ENCODE measurements around the gene RASGEF1C. TPM values are rescaled to one million over a fixed set of nuclear protein-coding genes. Genes with fewer than 3 reads are reported as not detected.

The RASGEF1C gene
- total and polyA plus RNA-seq, 4 donors: 0.09 to 0.10 TPM; not detected in 2

GRCh38 chr5:180222056-180222455, 13.0 kb upstream of the RASGEF1C start:
- H3K27me3 ChIP-seq (ENCODE audit: control insufficient read depth in 4 of 4, insufficient read depth in 4 of 4, low read length in 3 of 4): no peaks in the 10 kb centered on the region
- no peaks in the 10 kb centered on the region for H3K4me1 ChIP-seq (ENCODE audit: control insufficient read depth in 4 of 4, insufficient read depth in 4 of 4, low read length in 3 of 4)
- no peak overlapping the region for H3K27ac ChIP-seq (ENCODE audit: low read depth in 1 of 2, low read length in 2 of 2)
- peaks cover 34 to 75% (median 49%) of the 10 kb centered on the region in 4 donors for H3K9me3 ChIP-seq (ENCODE audit: control insufficient read depth in 4 of 4, low read length in 3 of 4)
- no peak overlapping the region for H3K9ac ChIP-seq (ENCODE audit: low read depth in 1 of 2, low read length in 2 of 2)
- TF ChIP-seq NR2F2 (IDR thresholded peaks at IDR 0.05) (no peak), HNF4A (conservative IDR thresholded peaks at IDR 0.05) (no peak), HNF4G (IDR thresholded peaks at IDR 0.05) (no peak), TAF1 (conservative IDR thresholded peaks at IDR 0.05) (no peak), FOXA2 (IDR thresholded peaks at IDR 0.05) (no peak), CTCF (IDR thresholded peaks at IDR 0.05; ENCODE audit: low read depth, low read length, missing input control) (no peak), JUND (IDR thresholded peaks at IDR 0.05) (no peak), YY1 (IDR thresholded peaks at IDR 0.05) (no peak), ZBTB33 (IDR thresholded peaks at IDR 0.05) (no peak), GABPA (IDR thresholded peaks at IDR 0.05 in 1 of 2, conservative IDR thresholded peaks at IDR 0.05 in 1 of 2) (no peak), SP1 (IDR thresholded peaks at IDR 0.05) (no peak), RAD21 (IDR thresholded peaks at IDR 0.05) (no peak)
- TF ChIP-seq, protein P1, sequence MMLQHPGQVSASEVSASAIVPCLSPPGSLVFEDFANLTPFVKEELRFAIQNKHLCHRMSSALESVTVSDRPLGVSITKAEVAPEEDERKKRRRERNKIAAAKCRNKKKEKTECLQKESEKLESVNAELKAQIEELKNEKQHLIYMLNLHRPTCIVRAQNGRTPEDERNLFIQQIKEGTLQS (IDR thresholded peaks at IDR 0.05): no peak
- TF ChIP-seq, protein P2, sequence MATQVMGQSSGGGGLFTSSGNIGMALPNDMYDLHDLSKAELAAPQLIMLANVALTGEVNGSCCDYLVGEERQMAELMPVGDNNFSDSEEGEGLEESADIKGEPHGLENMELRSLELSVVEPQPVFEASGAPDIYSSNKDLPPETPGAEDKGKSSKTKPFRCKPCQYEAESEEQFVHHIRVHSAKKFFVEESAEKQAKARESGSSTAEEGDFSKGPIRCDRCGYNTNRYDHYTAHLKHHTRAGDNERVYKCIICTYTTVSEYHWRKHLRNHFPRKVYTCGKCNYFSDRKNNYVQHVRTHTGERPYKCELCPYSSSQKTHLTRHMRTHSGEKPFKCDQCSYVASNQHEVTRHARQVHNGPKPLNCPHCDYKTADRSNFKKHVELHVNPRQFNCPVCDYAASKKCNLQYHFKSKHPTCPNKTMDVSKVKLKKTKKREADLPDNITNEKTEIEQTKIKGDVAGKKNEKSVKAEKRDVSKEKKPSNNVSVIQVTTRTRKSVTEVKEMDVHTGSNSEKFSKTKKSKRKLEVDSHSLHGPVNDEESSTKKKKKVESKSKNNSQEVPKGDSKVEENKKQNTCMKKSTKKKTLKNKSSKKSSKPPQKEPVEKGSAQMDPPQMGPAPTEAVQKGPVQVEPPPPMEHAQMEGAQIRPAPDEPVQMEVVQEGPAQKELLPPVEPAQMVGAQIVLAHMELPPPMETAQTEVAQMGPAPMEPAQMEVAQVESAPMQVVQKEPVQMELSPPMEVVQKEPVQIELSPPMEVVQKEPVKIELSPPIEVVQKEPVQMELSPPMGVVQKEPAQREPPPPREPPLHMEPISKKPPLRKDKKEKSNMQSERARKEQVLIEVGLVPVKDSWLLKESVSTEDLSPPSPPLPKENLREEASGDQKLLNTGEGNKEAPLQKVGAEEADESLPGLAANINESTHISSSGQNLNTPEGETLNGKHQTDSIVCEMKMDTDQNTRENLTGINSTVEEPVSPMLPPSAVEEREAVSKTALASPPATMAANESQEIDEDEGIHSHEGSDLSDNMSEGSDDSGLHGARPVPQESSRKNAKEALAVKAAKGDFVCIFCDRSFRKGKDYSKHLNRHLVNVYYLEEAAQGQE (IDR thresholded peaks at IDR 0.05): no peak
- TF ChIP-seq, protein P3, sequence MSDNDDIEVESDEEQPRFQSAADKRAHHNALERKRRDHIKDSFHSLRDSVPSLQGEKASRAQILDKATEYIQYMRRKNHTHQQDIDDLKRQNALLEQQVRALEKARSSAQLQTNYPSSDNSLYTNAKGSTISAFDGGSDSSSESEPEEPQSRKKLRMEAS (IDR thresholded peaks at IDR 0.05): no peak
- DNase-seq (ENCODE audit: low spot score): no peak
- peaks cover 0 to 3% (median 0%) of the 10 kb centered on the region in 4 donors for H3K36me3 ChIP-seq (ENCODE audit: control insufficient read depth in 4 of 4, insufficient read depth in 3 of 4, low read depth in 1 of 4, low read length in 3 of 4)
- WGBS: 95% methylated on average over 11 of the region's 11 CpGs
- H3K4me3 ChIP-seq (ENCODE audit: low read depth in 1 of 3, low read length in 3 of 3): peak overlapping the region in 2 of 3 donors; percentile 14 to 49

DNA sequence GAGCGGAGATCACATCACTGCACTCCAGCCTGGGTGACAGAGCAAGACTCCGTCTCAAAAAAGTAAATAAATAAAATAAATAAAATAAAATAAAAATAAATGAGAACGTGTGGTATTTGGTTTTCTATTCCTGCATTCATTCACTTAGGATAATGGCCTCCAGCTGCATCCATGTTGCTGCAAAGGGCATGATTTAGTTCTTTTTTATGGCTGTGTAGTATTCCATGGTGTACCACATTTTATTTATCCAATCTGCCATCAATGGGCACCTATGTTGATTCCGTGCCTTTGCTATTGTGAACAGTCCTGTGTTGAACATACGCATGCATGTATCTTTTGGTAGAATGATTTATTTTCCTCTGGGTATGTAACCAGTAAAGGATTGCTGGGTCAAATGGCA, 8.8 kb upstream of the RASGEF1C start:
- no peak for TF ChIP-seq RAD21 (IDR thresholded peaks at IDR 0.05)
- TF ChIP-seq YY1 (IDR thresholded peaks at IDR 0.05): no peak
- no peak for TF ChIP-seq RXRA (IDR thresholded peaks at IDR 0.05)
- no peak for TF ChIP-seq ZBTB33 (IDR thresholded peaks at IDR 0.05)
- WGBS: 92% methylated on average over 5 of the region's 5 CpGs
- Histone ChIP-seq H3K4me3 (ENCODE audit: low read depth in 1 of 3, low read length in 3 of 3) (peak overlapping the region in 1 of 3 donors; percentile 23), H3K27me3 (ENCODE audit: control insufficient read depth in 4 of 4, insufficient read depth in 4 of 4, low read length in 3 of 4) (no peaks in the 10 kb centered on the region), H3K9me3 (ENCODE audit: control insufficient read depth in 4 of 4, low read length in 3 of 4) (peaks cover 23 to 59% (median 38%) of the 10 kb centered on the region in 4 donors), H3K9ac (ENCODE audit: low read depth in 1 of 2, low read length in 2 of 2) (no peak overlapping the region), H3K27ac (ENCODE audit: low read depth in 1 of 2, low read length in 2 of 2) (no peak overlapping the region), H3K36me3 (ENCODE audit: control insufficient read depth in 4 of 4, insufficient read depth in 3 of 4, low read depth in 1 of 4, low read length in 3 of 4) (no peaks in the 10 kb centered on the region), H3K4me1 (ENCODE audit: control insufficient read depth in 4 of 4, insufficient read depth in 4 of 4, low read length in 3 of 4) (no peaks in the 10 kb centered on the region)
- DNase-seq (ENCODE audit: low spot score): no peak

All from liver (tissue), 9 donors.